ENCODE data around the gene C17orf67.

DNA sequence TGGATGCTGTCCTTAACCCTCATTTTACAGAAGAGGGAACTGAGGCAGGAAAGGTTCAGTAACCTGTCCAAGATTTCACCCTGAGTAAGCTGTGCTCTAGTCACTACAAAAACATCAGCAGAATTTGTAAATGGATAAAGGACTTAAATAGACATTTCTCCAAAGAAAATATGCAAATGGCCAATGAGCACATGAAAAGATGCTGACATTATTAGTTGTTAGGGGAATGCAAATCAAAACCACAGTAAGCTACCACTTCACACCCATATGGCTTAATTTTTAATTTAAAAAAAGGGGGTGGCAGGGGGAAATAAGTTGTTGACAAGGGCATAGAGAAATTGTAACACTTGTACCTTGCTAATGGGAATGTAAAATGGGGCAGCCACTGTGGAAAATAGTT is 51.4 kb downstream of the C17orf67 start:
- TF ChIP-seq ZNF274 (IDR thresholded peaks at IDR 0.05; ENCODE audit: borderline replicate concordance, low read depth, low read length) = no peak
- TF ChIP-seq, protein P1, sequence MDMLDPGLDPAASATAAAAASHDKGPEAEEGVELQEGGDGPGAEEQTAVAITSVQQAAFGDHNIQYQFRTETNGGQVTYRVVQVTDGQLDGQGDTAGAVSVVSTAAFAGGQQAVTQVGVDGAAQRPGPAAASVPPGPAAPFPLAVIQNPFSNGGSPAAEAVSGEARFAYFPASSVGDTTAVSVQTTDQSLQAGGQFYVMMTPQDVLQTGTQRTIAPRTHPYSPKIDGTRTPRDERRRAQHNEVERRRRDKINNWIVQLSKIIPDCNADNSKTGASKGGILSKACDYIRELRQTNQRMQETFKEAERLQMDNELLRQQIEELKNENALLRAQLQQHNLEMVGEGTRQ (CRISPR knock-in tag; IDR thresholded peaks at IDR 0.05) = no peak
- TF ChIP-seq MAX (CRISPR knock-in tag; IDR thresholded peaks at IDR 0.05) = no peak
- no peak for TF ChIP-seq KDM1A (IDR thresholded peaks at IDR 0.05)
- no peak for TF ChIP-seq MTF1 (CRISPR knock-in tag; IDR thresholded peaks at IDR 0.05; ENCODE audit: borderline replicate concordance)

Measured in K562 (cell line).